ENCODE measurements around the gene HAND2.

Gene HAND2

DNA sequence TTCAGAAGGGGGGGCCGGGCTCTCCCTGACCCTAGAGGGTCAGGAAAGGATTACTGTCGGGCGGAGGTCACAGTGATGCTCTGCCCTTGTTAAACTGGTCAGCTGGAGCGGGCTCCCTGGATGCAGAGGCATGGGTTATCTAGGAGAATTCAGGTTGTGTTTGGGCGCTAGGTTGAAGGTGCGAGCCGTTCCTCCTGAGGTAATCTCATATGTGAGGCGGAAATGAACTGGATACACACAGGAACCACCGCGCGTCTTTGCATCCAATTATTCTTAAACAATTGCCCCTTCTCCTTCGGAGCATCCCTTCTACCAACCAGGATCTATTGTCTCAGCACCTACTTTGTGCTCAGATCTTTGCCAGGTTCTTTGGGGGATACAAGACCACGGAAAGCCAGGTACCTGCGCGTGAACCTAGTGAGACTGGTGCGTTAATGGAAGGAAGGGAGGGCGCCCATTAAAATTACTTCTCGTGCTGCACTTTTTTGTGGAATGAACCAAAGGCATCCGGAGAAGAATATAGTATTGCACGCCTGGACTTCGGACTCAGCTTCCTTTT, 28.4 kb downstream of the HAND2 start:
- no peak overlapping the region for H3K9ac ChIP-seq (ENCODE audit: low read depth, low read length, poor library complexity, severe bottlenecking)
- H3K9me2 ChIP-seq (replicated peaks; ENCODE audit: low read depth, low read length): no peaks in the 10 kb centered on the region
- H3F3A ChIP-seq (ENCODE audit: low read depth): no peaks in the 10 kb centered on the region
- no peaks in the 10 kb centered on the region for H4K20me1 ChIP-seq (ENCODE audit: insufficient read depth, low read length, poor library complexity, severe bottlenecking)
- H3K36me3 ChIP-seq (ENCODE audit: insufficient read depth, low read length): no peaks in the 10 kb centered on the region
- no peaks in the 10 kb centered on the region for H3K79me2 ChIP-seq (ENCODE audit: insufficient read depth, low read length)
- H3K4me2 ChIP-seq (ENCODE audit: low read depth, low read length, poor library complexity, severe bottlenecking): no peak overlapping the region
- no peak for TF ChIP-seq CTCF (conservative IDR thresholded peaks at IDR 0.05; ENCODE audit: low read length)
- TF ChIP-seq EZH2phosphoT487 (IDR thresholded peaks at IDR 0.05; ENCODE audit: borderline replicate concordance): no peak
- no peak overlapping the region for H2AFZ ChIP-seq (ENCODE audit: low read length)
- no peaks in the 10 kb centered on the region for H3K9me3 ChIP-seq (ENCODE audit: insufficient read depth, low read depth, low read length)
- no peaks in the 10 kb centered on the region for H3K4me1 ChIP-seq (ENCODE audit: insufficient read depth, low read length, poor library complexity, severe bottlenecking)
- no peaks in the 10 kb centered on the region for H3K27me3 ChIP-seq (ENCODE audit: insufficient read depth, low read length, poor library complexity, severe bottlenecking)
- H3K4me3 ChIP-seq (ENCODE audit: low read length, poor library complexity, severe bottlenecking): no peak overlapping the region

DNA sequence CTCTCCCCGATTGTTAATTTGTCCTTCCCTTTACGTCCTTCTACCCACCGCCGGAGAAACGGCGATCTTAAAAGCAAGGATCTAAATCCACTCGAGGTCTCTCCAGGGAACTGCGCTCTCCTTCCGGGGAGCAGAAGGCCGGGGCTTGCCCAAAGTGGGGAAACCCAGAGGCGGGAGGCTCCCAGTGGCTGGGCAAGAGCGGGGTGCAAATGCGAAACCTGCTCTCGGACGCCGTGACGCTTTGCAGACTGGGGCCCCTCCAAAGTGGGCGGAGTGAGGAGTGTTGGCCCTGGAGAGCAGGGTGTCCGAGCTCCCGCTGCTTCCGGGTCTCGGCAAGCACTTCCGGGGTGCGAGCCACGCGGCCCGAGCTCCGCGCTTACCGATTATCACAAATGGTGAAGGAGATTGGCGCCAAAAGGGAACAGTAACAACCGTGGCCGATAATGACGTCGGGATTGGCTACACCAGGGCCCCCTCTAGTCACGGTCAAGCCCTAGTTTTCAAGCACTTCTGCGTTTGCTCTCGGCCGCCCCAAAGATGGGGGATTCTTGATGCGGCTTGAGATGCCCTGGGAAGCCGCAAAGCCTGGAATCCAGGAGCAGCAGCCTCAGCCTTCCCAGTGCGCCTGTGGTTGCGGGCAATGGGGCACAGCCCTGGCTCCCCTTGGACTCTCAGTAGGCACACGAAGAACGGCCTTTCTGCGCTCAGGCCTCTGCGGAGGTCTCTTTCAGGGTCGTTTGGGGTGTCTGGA, 29.0 kb downstream of the HAND2 start:
- no peaks in the 10 kb centered on the region for H3F3A ChIP-seq (ENCODE audit: low read depth)
- H3K27me3 ChIP-seq (ENCODE audit: insufficient read depth, low read length, poor library complexity, severe bottlenecking): no peaks in the 10 kb centered on the region
- H3K4me1 ChIP-seq (ENCODE audit: insufficient read depth, low read length, poor library complexity, severe bottlenecking): no peaks in the 10 kb centered on the region
- H3K36me3 ChIP-seq (ENCODE audit: insufficient read depth, low read length): no peaks in the 10 kb centered on the region
- H3K4me3 ChIP-seq (ENCODE audit: low read length, poor library complexity, severe bottlenecking): no peak overlapping the region
- no peaks in the 10 kb centered on the region for H3K79me2 ChIP-seq (ENCODE audit: insufficient read depth, low read length)
- H3K9ac ChIP-seq (ENCODE audit: low read depth, low read length, poor library complexity, severe bottlenecking): no peak overlapping the region
- H3K4me2 ChIP-seq (ENCODE audit: low read depth, low read length, poor library complexity, severe bottlenecking): no peak overlapping the region
- H3K9me2 ChIP-seq (replicated peaks; ENCODE audit: low read depth, low read length): no peaks in the 10 kb centered on the region
- no peak for TF ChIP-seq CTCF (conservative IDR thresholded peaks at IDR 0.05; ENCODE audit: low read length)
- no peak for TF ChIP-seq EZH2phosphoT487 (IDR thresholded peaks at IDR 0.05; ENCODE audit: borderline replicate concordance)
- H2AFZ ChIP-seq (ENCODE audit: low read length): no peak overlapping the region
- H3K9me3 ChIP-seq (ENCODE audit: insufficient read depth, low read depth, low read length): no peaks in the 10 kb centered on the region
- H4K20me1 ChIP-seq (ENCODE audit: insufficient read depth, low read length, poor library complexity, severe bottlenecking): no peaks in the 10 kb centered on the region

DNA sequence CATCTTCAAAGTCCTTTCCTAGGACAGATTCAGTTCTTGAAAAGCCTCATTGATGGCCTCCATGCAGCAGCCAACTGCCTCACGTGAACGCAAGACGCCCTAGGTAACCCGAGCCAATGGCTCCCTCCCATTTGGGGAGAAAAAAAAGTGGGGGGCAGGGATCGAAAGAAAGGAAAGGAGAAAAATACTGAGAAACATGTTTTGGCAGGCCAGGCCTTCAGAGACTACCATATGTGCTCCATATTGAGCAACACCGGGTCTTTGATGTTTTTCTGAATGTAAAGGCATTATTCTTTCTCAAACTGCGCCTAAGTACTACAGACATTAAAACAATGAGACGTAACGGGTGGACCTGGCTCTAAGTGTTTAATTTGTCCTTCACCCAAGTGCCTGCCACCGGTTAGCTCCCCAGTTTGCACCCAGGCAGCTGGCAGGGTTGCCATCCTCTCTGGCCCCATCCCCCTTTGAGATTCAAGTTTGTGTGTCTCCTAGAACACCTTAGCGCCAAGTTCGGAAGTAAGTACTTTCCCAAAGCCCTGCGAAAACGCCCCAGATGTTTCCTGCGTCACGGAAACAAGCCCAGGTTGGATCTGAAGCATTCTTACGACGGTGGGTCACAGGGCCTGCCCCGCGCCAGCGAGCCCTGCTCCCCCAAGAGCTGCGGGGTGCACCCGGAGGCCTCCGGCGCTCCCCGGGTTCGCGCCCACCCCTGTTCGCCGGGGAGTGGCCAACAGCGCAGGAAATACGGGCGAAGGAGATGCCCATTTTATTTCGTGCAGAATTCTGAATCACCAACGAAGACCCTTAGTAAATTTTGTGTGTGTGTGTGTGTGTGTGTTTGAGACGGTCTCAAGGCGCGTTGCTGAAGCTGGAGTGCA, 30.1 kb downstream of the HAND2 start:
- Histone ChIP-seq H3F3A (ENCODE audit: low read depth) (no peaks in the 10 kb centered on the region), H2AFZ (ENCODE audit: low read length) (no peak overlapping the region), H3K27me3 (ENCODE audit: insufficient read depth, low read length, poor library complexity, severe bottlenecking) (no peaks in the 10 kb centered on the region), H3K4me3 (ENCODE audit: low read length, poor library complexity, severe bottlenecking) (no peak overlapping the region), H4K20me1 (ENCODE audit: insufficient read depth, low read length, poor library complexity, severe bottlenecking) (no peaks in the 10 kb centered on the region), H3K9me3 (ENCODE audit: insufficient read depth, low read depth, low read length) (no peaks in the 10 kb centered on the region), H3K9ac (ENCODE audit: low read depth, low read length, poor library complexity, severe bottlenecking) (no peak overlapping the region), H3K79me2 (ENCODE audit: insufficient read depth, low read length) (no peaks in the 10 kb centered on the region), H3K9me2 (replicated peaks; ENCODE audit: low read depth, low read length) (no peaks in the 10 kb centered on the region), H3K4me1 (ENCODE audit: insufficient read depth, low read length, poor library complexity, severe bottlenecking) (no peaks in the 10 kb centered on the region), H3K4me2 (ENCODE audit: low read depth, low read length, poor library complexity, severe bottlenecking) (no peak overlapping the region), H3K36me3 (ENCODE audit: insufficient read depth, low read length) (no peaks in the 10 kb centered on the region)
- no peak for TF ChIP-seq EZH2phosphoT487 (IDR thresholded peaks at IDR 0.05; ENCODE audit: borderline replicate concordance)
- no peak for TF ChIP-seq CTCF (conservative IDR thresholded peaks at IDR 0.05; ENCODE audit: low read length)

Data from Loucy (cell line).